A673 (cell line): Measurements from ENCODE around the gene MRPL48. TPM values are rescaled to one million over a fixed set of nuclear protein-coding genes. Genes with fewer than 3 reads are reported as not detected.

Experiments used
- BruUV-seq: library from RNA; stranded (reverse); fragments of 400-500 nt; replicated peaks from 2 replicates; lab custom pipeline; 2021; lab: Mats Ljungman, UMichigan
- CTCF ChIA-PET: fragments of 300-600 bp; sonication (Branson Sonifier 250); formaldehyde crosslinking; loops from one replicate; lab custom pipeline; 2022; ENCODE audit warnings: antibody characterized with exemption; lab: Charles Lee
- POLR2A ChIA-PET: fragments of 300-600 bp; sonication (Branson Sonifier 250); formaldehyde crosslinking; loops from one replicate; lab custom pipeline; 2022; ENCODE audit warnings: antibody characterized with exemption; ENCODE audit not compliant: low non-redundant PET; lab: Charles Lee
- DNase-seq: peaks from one replicate; pipeline ENCODE4 v3.0.0-alpha.2; 2015; ENCODE audit warnings: low spot score
- H3K27ac ChIP-seq: fragments of 200-600 bp; sonication (generic); 2 replicates; pipeline ENCODE4 v1.5.1; 2016; ENCODE audit warnings: mixed run types, low read depth, mild to moderate bottlenecking, mixed read lengths, antibody characterized with exemption, low read length; ENCODE audit not compliant: poor library complexity, severe bottlenecking
- H3K27me3 ChIP-seq: fragments of 200-600 bp; sonication (generic); replicated peaks from 2 replicates; pipeline ENCODE4 v1.6.1; 2017; ENCODE audit warnings: mixed run types, low read depth, mild to moderate bottlenecking, mixed read lengths, antibody characterized with exemption, low read length; ENCODE audit not compliant: insufficient read depth, poor library complexity
- H3K36me3 ChIP-seq: fragments of 200-600 bp; sonication (generic); 2 replicates; pipeline ENCODE4 v1.6.1; 2016; ENCODE audit warnings: mixed run types, mild to moderate bottlenecking, mixed read lengths, antibody characterized with exemption, low read length; ENCODE audit not compliant: insufficient read depth, poor library complexity, severe bottlenecking
- H3K4me1 ChIP-seq: fragments of 200-600 bp; sonication (generic); 2 replicates; pipeline ENCODE4 v1.6.1; 2017; ENCODE audit warnings: mixed run types, mild to moderate bottlenecking, mixed read lengths, antibody characterized with exemption, low read length; ENCODE audit not compliant: insufficient read depth, poor library complexity, severe bottlenecking
- H3K4me3 ChIP-seq: fragments of 200-600 bp; sonication (generic); 2 replicates; pipeline ENCODE4 v1.5.1; 2016; ENCODE audit warnings: low read depth, mixed run types, mild to moderate bottlenecking, mixed read lengths, low read length; ENCODE audit not compliant: poor library complexity, severe bottlenecking
- H3K9me3 ChIP-seq: fragments of 200-600 bp; sonication (generic); 2 replicates; pipeline ENCODE4 v1.6.1; 2016; ENCODE audit warnings: mixed run types, low read depth, mild to moderate bottlenecking, mixed read lengths, antibody characterized with exemption, low read length; ENCODE audit not compliant: poor library complexity, severe bottlenecking
- EZH2 ChIP-seq: fragments of 200-600 bp; sonication (generic); IDR thresholded peaks from 2 replicates; pipeline ENCODE4 v1.6.1; 2017; ENCODE audit warnings: borderline replicate concordance, low read depth, mild to moderate bottlenecking, mixed read lengths, antibody characterized with exemption, low read length; ENCODE audit not compliant: poor library complexity, severe bottlenecking
- intact Hi-C: fragments of 100-400 bp; cut with micrococcal nuclease; formaldehyde crosslinking; loops from one replicate; pipeline ENCODE4 v1.10.0; 2022; ENCODE audit not compliant: unreplicated experiment
- total RNA-seq: library from RNA; stranded (reverse); gene quantifications from 2 replicates; pipeline ENCODE4 v1.2.3, GENCODE V29; 2021
- TF ChIP-seq, protein P1 (sequence below): fragments of 300-800, 200-600 bp; sonication (generic); conservative IDR thresholded peaks from 2 replicates; pipeline ENCODE4 v1.5.1; 2017; ENCODE audit warnings: low read depth, mild to moderate bottlenecking, antibody characterized with exemption, low read length, moderate library complexity, mixed read lengths

The MRPL48 gene
- total RNA-seq, 1 experiment from 2014 or later, result 92.6 TPM

DNA sequence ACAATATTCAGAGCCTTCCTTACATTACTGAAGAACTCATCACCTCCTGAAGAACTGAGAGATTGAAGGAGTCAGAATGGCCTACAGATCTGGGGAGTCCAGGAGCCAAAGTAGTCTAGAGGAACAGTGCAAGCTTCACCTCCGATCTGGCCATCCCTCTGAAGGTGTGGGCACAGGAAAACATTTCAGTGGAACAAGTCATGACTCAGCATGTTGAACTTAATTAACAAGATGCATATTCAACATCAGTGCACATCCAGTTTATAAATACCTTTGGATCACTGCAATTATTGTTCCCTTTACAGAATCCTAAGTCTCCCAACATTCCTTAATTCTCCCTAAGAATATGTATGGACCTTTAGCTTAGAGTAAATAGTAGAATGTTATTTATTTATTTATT lies 114.6 kb downstream of the MRPL48 start:
- H3K36me3 ChIP-seq, result peaks cover 12% of the 10 kb centered on the region
- DNase-seq, result no peak
- H3K27ac ChIP-seq, result no peak overlapping the region
- TF ChIP-seq, protein P1, sequence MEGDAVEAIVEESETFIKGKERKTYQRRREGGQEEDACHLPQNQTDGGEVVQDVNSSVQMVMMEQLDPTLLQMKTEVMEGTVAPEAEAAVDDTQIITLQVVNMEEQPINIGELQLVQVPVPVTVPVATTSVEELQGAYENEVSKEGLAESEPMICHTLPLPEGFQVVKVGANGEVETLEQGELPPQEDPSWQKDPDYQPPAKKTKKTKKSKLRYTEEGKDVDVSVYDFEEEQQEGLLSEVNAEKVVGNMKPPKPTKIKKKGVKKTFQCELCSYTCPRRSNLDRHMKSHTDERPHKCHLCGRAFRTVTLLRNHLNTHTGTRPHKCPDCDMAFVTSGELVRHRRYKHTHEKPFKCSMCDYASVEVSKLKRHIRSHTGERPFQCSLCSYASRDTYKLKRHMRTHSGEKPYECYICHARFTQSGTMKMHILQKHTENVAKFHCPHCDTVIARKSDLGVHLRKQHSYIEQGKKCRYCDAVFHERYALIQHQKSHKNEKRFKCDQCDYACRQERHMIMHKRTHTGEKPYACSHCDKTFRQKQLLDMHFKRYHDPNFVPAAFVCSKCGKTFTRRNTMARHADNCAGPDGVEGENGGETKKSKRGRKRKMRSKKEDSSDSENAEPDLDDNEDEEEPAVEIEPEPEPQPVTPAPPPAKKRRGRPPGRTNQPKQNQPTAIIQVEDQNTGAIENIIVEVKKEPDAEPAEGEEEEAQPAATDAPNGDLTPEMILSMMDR, result no peak
- no peak for TF ChIP-seq EZH2
- H3K27me3 ChIP-seq, result no peaks in the 10 kb centered on the region
- no TSS peak for BruUV-seq
- CTCF ChIA-PET, result no interaction called here
- H3K4me1 ChIP-seq, result no peaks in the 10 kb centered on the region
- H3K9me3 ChIP-seq, result no peaks in the 10 kb centered on the region
- no peak overlapping the region for H3K4me3 ChIP-seq
- intact Hi-C loops, result no loop called here
- POLR2A ChIA-PET, result no interaction called here

DNA sequence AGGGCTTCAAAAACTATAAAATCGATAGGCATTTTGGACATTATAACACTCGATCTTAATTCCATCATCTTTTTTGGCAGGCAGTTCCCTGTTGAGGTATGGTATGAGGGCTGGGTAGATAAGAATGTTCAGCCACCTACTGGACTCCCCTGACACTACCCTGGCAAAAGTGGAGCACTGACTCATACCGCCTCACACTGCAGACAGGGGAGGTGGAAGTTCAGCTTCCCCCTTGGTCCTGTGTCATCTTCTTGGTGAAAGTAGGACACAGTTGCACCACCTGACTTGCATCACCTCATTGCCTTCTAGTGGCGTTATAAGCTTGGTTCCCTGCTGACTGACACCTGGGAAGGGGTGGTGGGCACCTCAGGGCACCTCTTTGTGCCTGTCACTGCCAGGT lies 119.5 kb downstream of the MRPL48 start:
- Histone ChIP-seq H3K4me1 (no peaks in the 10 kb centered on the region), H3K27me3 (no peaks in the 10 kb centered on the region), H3K9me3 (no peaks in the 10 kb centered on the region), H3K4me3 (no peak overlapping the region), H3K27ac (no peak overlapping the region), H3K36me3 (peaks cover 2% of the 10 kb centered on the region)
- no TSS peak for BruUV-seq
- intact Hi-C loops, result no loop called here
- ChIA-PET CTCF (no interaction called here), POLR2A (no interaction called here)
- no peak for DNase-seq
- TF ChIP-seq EZH2, result no peak
- TF ChIP-seq, protein P1, result no peak

DNA sequence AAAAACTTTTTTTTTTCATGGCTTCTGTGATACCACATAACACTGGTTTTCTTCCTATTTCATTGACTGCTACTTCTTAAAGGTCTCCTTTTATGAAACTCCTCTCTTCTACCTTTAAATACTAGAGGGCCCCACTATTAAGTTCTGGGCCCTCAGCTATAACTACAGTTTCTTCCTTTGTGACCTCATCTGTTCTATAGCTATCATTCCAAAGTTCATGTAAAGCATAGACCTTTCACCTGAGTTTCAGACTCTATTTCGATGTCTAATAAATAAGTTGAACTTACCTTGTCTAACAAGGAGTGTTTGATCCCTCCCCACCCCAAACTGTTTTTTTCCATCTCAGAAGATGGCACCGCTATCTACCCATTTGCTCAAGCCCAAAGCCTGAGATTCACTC lies 124.4 kb downstream of the MRPL48 start:
- intact Hi-C loops, result no loop called here
- Histone ChIP-seq H3K36me3 (peaks cover 5% of the 10 kb centered on the region), H3K4me3 (no peak overlapping the region), H3K27ac (no peak overlapping the region), H3K9me3 (no peaks in the 10 kb centered on the region), H3K27me3 (no peaks in the 10 kb centered on the region), H3K4me1 (no peaks in the 10 kb centered on the region)
- BruUV-seq, result no TSS peak
- ChIA-PET CTCF (no interaction called here), POLR2A (no interaction called here)
- TF ChIP-seq, protein P1, result no peak
- no peak for TF ChIP-seq EZH2
- DNase-seq, result no peak
